A673 (cell line): ENCODE results near the gene MYBPHL.

Experiments used
- EZH2 ChIP-seq: fragments of 200-600 bp; sonication (generic); IDR thresholded peaks from 2 replicates; pipeline ENCODE4 v1.6.1; 2017; ENCODE audit warnings: borderline replicate concordance, low read depth, mild to moderate bottlenecking, mixed read lengths, antibody characterized with exemption, low read length; ENCODE audit not compliant: poor library complexity, severe bottlenecking
- TF ChIP-seq, protein P1 (sequence below): fragments of 300-800, 200-600 bp; sonication (generic); conservative IDR thresholded peaks from 2 replicates; pipeline ENCODE4 v1.5.1; 2017; ENCODE audit warnings: low read depth, mild to moderate bottlenecking, antibody characterized with exemption, low read length, moderate library complexity, mixed read lengths

DNA sequence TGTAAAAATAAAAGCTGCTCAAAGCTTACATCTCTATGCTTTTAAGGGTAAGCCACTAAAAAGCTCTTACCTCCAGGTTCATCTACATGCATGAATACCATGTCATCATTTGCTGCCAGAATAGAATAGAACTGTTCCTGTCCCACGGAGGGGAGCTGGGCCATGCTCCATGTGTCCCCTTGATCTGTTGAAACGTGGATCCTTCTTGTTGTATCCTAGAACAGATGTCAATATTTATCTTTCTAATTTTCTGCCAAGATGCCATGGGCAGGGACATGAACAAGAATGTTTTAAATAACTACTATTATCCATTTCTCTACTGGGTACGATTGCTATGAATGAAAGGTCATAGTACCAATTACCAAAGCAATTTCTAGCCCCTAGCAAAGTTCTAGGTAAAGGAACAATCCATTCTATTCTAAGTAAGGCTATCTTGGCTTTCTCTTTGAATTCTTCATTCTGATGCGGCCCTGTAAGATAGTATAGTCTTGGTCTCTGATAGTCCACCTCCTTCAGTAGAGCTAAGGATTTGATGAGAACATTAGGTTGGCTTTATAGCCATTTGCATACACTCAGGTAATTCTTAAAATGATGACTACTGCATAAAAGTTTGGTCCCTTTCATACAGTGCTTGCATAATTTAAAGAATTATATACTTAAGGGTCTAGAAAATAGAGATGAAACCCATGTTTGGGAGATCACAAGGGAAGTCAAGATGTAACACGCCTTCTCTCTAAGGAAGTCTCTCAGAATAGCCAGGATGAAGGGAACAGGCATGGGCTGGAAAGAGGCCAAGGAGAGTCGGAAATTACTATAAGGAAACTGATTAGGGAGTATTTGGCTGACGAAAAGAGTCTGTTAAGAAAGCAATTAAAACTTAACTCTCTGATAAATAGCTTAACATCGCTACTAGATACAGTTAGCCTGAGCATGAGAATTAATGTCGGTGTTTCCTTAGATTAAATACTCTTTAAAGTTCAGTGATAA lies 35.4 kb upstream of the MYBPHL start:
- TF ChIP-seq, protein P1, sequence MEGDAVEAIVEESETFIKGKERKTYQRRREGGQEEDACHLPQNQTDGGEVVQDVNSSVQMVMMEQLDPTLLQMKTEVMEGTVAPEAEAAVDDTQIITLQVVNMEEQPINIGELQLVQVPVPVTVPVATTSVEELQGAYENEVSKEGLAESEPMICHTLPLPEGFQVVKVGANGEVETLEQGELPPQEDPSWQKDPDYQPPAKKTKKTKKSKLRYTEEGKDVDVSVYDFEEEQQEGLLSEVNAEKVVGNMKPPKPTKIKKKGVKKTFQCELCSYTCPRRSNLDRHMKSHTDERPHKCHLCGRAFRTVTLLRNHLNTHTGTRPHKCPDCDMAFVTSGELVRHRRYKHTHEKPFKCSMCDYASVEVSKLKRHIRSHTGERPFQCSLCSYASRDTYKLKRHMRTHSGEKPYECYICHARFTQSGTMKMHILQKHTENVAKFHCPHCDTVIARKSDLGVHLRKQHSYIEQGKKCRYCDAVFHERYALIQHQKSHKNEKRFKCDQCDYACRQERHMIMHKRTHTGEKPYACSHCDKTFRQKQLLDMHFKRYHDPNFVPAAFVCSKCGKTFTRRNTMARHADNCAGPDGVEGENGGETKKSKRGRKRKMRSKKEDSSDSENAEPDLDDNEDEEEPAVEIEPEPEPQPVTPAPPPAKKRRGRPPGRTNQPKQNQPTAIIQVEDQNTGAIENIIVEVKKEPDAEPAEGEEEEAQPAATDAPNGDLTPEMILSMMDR = no peak
- no peak for TF ChIP-seq EZH2
